Panc1 (cell line): ENCODE results near the gene SDK1. TPM values are rescaled to one million over a fixed set of nuclear protein-coding genes. Genes with fewer than 3 reads are reported as not detected.

Experiments
- ATAC-seq: fragments of 200-7000 bp; cut with Tn5 transposase; 2 replicates; pipeline ENCODE4 v1.9.1; 2020; ENCODE audit warnings: mild to moderate bottlenecking, moderate library complexity
- BruUV-seq: library from RNA; stranded (reverse); fragments of 400-500 nt; replicated peaks from 2 replicates; lab custom pipeline; 2021; lab: Mats Ljungman, UMichigan
- CTCF ChIA-PET: fragments of 300-600 bp; sonication (Branson Sonifier 250); formaldehyde crosslinking; loops from one replicate; lab custom pipeline; 2022; ENCODE audit warnings: antibody characterized with exemption; lab: Charles Lee
- POLR2A ChIA-PET: fragments of 300-600 bp; sonication (Branson Sonifier 250); formaldehyde crosslinking; loops from one replicate; lab custom pipeline; 2022; ENCODE audit warnings: antibody characterized with exemption; lab: Charles Lee
- DNase-seq: peaks from one replicate; pipeline ENCODE4 v3.0.0-alpha.2; 2010; ENCODE audit warnings: low read depth, low spot score
- H3K27ac ChIP-seq: 2 replicates; pipeline ENCODE4 v1.5.1; 2011; ENCODE audit warnings: mild to moderate bottlenecking, low read length, inconsistent platforms
- H3K27me3 ChIP-seq: fragments of 200-500 bp; sonication (Bioruptor generic); 2 replicates; pipeline ENCODE4 v1.6.0; 2014; ENCODE audit warnings: low read length, inconsistent platforms; ENCODE audit not compliant: control insufficient read depth, insufficient read depth
- H3K36me3 ChIP-seq: fragments of 200-500 bp; sonication (Bioruptor generic); 2 replicates; pipeline ENCODE4 v1.5.1; 2014; ENCODE audit warnings: inconsistent platforms, mild to moderate bottlenecking, low read length, moderate library complexity; ENCODE audit not compliant: control insufficient read depth, insufficient read depth
- H3K4me1 ChIP-seq: 2 replicates; pipeline ENCODE4 v1.5.1; 2011; ENCODE audit warnings: inconsistent platforms, mild to moderate bottlenecking, low read length, moderate library complexity; ENCODE audit not compliant: control insufficient read depth, insufficient read depth
- H3K4me3 ChIP-seq, 2 experiments: 2 replicates each; pipeline ENCODE4 v1.5.1; 2011 to 2012; ENCODE audit warnings: low read depth in 2 of 2, low read length in 2 of 2, mild to moderate bottlenecking in 2 of 2, inconsistent platforms in 1 of 2, moderate library complexity in 1 of 2
- H3K9me3 ChIP-seq: fragments of 200-500 bp; sonication (Bioruptor generic); 2 replicates; pipeline ENCODE4 v1.5.1; 2014; ENCODE audit warnings: low read depth, mild to moderate bottlenecking, inconsistent platforms, low read length, moderate library complexity; ENCODE audit not compliant: control insufficient read depth, insufficient read depth
- POLR2AphosphoS5 ChIP-seq: IDR thresholded peaks from 2 replicates; pipeline ENCODE4 v1.6.1; 2012; ENCODE audit warnings: mild to moderate bottlenecking, low read depth, low read length, moderate library complexity
- SIN3A ChIP-seq: IDR thresholded peaks from 2 replicates; pipeline ENCODE4 v1.6.1; 2012; ENCODE audit warnings: low read depth, mild to moderate bottlenecking, low read length, moderate library complexity, borderline replicate concordance; ENCODE audit not compliant: insufficient read depth
- TCF7L2 ChIP-seq: IDR thresholded peaks from 2 replicates; pipeline ENCODE4 v1.6.1; 2011; ENCODE audit warnings: mild to moderate bottlenecking, low read depth, low read length, inconsistent platforms
- in situ Hi-C: cut with HindIII; loops from 2 replicates; pipeline ENCODE4 v1.10.0; 2016; ENCODE audit warnings: low sequenced_read_pairs, low pct_unique_long_range_greater_than_20kb
- intact Hi-C: fragments of 100-400 bp; cut with micrococcal nuclease; formaldehyde crosslinking; loops from one replicate; pipeline ENCODE4 v1.10.0; 2022; ENCODE audit not compliant: unreplicated experiment
- total RNA-seq: library from RNA; stranded (reverse); gene quantifications from one replicate; pipeline ENCODE4 v1.2.1, GENCODE V29; 2021; ENCODE audit not compliant: unreplicated experiment
- TF ChIP-seq, protein P1 (sequence below): fragments of 450-650 bp; IDR thresholded peaks from 2 replicates; pipeline ENCODE4 v1.5.1; 2017; ENCODE audit warnings: mild to moderate bottlenecking
- TF ChIP-seq, protein P2 (sequence below), 2 experiments: IDR thresholded peaks; 2 replicates each; pipeline ENCODE4 v1.6.1; 2011 to 2012; ENCODE audit warnings: low read depth in 2 of 2, control low read depth in 1 of 2, low read length in 1 of 2, mild to moderate bottlenecking in 1 of 2, moderate library complexity in 1 of 2; ENCODE audit not compliant: insufficient read depth in 1 of 2

SDK1 gene
- total RNA-seq, 1 experiment from 2014 or later = 47.4 TPM

DNA sequence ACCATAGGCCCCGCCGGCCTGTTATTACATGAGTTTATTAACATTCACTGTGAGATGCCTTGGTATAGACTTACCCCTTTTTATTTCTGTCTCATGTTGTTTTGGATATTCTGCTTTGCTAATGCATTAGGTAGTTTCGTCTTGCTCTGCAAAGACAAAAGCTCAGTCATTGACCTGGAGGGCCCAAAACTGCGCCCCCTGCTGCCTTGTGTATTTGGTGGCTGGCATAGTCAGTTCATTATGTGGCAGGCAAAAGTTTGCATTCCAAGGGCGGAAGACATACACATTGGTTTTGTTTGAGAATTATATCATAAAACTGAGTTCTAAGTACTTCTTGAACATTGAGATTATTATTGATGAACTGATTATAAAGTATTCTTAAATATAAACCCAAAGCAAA lies 372.5 kb downstream of the SDK1 start:
- ChIA-PET CTCF (interaction anchor here (0.6 kb wide), 1 partner anchor 40 kb away, joined by 3 read pairs; no protein-coding TSS in a partner anchor), POLR2A (interaction anchor here (0.6 kb wide), 1 partner anchor 290 kb away, joined by 3 read pairs; no protein-coding TSS in a partner anchor)
- H3K36me3 ChIP-seq = no peaks in the 10 kb centered on the region
- ATAC-seq (peak; percentile 60; the same call in 1 of the 2 replicates), DNase-seq (no peak)
- no peaks in the 10 kb centered on the region for H3K27me3 ChIP-seq
- TF ChIP-seq, protein P1, sequence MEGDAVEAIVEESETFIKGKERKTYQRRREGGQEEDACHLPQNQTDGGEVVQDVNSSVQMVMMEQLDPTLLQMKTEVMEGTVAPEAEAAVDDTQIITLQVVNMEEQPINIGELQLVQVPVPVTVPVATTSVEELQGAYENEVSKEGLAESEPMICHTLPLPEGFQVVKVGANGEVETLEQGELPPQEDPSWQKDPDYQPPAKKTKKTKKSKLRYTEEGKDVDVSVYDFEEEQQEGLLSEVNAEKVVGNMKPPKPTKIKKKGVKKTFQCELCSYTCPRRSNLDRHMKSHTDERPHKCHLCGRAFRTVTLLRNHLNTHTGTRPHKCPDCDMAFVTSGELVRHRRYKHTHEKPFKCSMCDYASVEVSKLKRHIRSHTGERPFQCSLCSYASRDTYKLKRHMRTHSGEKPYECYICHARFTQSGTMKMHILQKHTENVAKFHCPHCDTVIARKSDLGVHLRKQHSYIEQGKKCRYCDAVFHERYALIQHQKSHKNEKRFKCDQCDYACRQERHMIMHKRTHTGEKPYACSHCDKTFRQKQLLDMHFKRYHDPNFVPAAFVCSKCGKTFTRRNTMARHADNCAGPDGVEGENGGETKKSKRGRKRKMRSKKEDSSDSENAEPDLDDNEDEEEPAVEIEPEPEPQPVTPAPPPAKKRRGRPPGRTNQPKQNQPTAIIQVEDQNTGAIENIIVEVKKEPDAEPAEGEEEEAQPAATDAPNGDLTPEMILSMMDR = peak; percentile 78
- TF ChIP-seq, protein P2, sequence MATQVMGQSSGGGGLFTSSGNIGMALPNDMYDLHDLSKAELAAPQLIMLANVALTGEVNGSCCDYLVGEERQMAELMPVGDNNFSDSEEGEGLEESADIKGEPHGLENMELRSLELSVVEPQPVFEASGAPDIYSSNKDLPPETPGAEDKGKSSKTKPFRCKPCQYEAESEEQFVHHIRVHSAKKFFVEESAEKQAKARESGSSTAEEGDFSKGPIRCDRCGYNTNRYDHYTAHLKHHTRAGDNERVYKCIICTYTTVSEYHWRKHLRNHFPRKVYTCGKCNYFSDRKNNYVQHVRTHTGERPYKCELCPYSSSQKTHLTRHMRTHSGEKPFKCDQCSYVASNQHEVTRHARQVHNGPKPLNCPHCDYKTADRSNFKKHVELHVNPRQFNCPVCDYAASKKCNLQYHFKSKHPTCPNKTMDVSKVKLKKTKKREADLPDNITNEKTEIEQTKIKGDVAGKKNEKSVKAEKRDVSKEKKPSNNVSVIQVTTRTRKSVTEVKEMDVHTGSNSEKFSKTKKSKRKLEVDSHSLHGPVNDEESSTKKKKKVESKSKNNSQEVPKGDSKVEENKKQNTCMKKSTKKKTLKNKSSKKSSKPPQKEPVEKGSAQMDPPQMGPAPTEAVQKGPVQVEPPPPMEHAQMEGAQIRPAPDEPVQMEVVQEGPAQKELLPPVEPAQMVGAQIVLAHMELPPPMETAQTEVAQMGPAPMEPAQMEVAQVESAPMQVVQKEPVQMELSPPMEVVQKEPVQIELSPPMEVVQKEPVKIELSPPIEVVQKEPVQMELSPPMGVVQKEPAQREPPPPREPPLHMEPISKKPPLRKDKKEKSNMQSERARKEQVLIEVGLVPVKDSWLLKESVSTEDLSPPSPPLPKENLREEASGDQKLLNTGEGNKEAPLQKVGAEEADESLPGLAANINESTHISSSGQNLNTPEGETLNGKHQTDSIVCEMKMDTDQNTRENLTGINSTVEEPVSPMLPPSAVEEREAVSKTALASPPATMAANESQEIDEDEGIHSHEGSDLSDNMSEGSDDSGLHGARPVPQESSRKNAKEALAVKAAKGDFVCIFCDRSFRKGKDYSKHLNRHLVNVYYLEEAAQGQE (IDR thresholded peaks at IDR 0.05; ENCODE audit: insufficient read depth in 1 of 2, low read depth in 2 of 2, low read length in 1 of 2) = no peak
- TF ChIP-seq TCF7L2 (no peak), POLR2AphosphoS5 (no peak), SIN3A (no peak)
- no peak overlapping the region for H3K27ac ChIP-seq
- no TSS peak for BruUV-seq
- no peaks in the 10 kb centered on the region; the same call in 1 of the 2 replicates for H3K4me1 ChIP-seq
- no peaks in the 10 kb centered on the region for H3K9me3 ChIP-seq
- H3K4me3 ChIP-seq = no peak overlapping the region
- in situ Hi-C loops = no loop called here
- intact Hi-C loops = no loop called here

DNA sequence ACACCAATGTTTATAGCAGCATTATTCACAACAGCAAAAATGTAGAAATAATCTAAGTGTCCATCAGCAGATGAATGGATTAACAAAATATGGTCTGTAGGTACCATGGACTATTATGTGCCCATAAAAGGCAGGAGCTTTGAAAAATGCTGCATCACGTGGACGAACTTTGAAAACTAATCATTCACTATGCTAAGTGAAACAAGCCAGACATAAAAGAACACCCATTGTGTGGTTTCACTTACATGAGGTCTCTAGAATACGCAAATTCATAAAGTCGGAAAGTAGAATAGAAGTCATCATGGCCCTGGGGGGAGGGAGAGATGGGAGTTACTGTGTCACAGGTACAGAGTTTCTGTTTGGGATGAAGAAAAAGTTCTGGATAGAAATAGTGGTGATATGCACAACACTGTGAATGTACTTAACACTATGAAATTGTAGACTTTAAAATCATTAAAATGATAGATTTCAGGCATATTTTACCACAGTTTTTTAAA lies 377.3 kb downstream of the SDK1 start:
- no peaks in the 10 kb centered on the region for H3K4me1 ChIP-seq
- POLR2A ChIA-PET = no interaction called here
- H3K27me3 ChIP-seq = no peaks in the 10 kb centered on the region
- intact Hi-C loops (no loop called here), in situ Hi-C loops (no loop called here)
- H3K36me3 ChIP-seq = no peaks in the 10 kb centered on the region
- no peak overlapping the region for H3K4me3 ChIP-seq
- no TSS peak for BruUV-seq
- TF ChIP-seq, protein P2 (IDR thresholded peaks at IDR 0.05; ENCODE audit: insufficient read depth in 1 of 2, low read depth in 2 of 2, low read length in 1 of 2) = no peak
- TF ChIP-seq SIN3A (no peak), POLR2AphosphoS5 (no peak), TCF7L2 (no peak)
- TF ChIP-seq, protein P1 = no peak
- H3K27ac ChIP-seq = no peak overlapping the region
- CTCF ChIA-PET = no interaction called here
- no peak for ATAC-seq
- no peaks in the 10 kb centered on the region for H3K9me3 ChIP-seq
- no peak for DNase-seq
